GM18526 (cell line): ENCODE measurements around the gene ATXN7L1.

Experiments
- POLR2A ChIP-seq: IDR thresholded peaks from 3 replicates; pipeline ENCODE4 v1.6.1; 2011; ENCODE audit not compliant: insufficient read length; ENCODE audit errors: extremely low read depth

ATXN7L1 gene

GRCh38 chr7:105655500-105656380 lies 220.7 kb downstream of the ATXN7L1 start:
- TF ChIP-seq POLR2A = no peak

DNA sequence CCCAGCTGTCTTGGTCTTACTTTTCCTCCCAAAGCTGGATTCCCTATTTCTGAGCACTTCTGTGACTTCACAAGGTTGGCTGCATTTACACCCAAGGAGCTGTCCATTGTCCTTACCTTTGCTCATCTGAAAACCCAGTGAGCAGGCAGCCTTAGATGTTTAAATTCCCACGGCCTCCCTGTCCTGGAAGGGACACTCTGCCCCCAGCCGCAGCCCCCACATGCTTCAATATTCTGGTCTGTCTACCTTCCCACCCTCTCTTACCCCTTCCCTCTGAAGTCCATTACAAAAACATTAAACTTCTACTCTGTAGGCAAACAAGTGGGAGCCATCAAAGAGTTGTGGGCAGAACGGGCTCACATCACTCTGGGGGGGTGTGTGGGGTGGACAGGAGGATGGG lies 221.3 kb downstream of the ATXN7L1 start:
- TF ChIP-seq POLR2A = no peak

DNA sequence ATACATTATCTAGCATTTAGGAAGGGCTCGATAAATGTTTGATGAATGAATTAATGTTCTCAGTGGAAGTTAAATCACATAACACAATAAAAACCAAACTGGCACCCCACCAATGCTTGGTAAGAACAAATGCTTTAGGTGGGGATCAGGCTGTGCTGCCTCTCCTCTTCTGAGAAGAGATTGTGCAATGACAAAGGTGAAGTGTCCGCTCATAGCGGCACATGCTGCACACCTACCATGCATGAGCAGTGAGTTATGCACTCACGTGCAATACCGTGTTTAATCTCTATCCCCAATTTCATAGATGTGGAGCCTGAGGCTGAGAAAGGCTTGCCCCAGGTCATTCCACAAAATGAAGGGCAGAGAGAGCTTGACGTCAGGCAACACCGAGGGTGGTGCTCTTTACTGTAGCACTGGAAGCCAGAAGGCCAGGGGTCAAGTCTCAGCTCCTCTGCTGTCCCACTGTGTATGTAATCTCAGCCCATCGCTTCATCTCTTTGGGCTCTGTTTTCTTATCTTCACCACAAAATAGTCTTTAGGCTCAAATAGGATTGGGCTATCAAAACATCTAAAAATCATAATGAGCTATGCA lies 222.2 kb downstream of the ATXN7L1 start:
- no peak for TF ChIP-seq POLR2A

- no peak for TF ChIP-seq POLR2A
These were observed 222.9 kb downstream of the ATXN7L1 start for GRCh38 chr7:105653441-105654005.

- TF ChIP-seq POLR2A = no peak
These were observed 223.9 kb downstream of the ATXN7L1 start for GRCh38 chr7:105652359-105652993.

DNA sequence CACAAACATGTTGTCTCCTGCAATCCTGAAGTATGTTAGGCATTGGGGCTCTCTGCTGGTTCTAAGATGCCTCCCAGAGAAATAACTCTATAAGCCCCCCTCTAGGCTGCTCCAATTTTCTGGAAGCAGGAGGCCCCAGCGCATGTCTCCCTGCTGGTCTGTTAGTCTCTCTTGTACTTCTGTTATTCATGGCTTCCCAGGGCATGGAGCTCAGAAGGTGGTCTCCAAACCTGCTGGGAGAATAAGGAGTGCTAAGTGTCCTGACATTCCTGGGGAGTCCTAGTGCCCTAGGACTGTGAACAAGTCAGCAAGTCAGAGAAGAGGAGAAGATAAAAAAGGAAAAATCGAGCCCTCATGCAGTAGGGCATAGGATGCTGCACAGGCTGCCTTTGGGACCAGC lies 224.6 kb downstream of the ATXN7L1 start:
- no peak for TF ChIP-seq POLR2A

- no peak for TF ChIP-seq POLR2A
These were observed 225.9 kb downstream of the ATXN7L1 start for GRCh38 chr7:105650382-105650970.

- no peak for TF ChIP-seq POLR2A
These were observed 226.5 kb downstream of the ATXN7L1 start for GRCh38 chr7:105649727-105650381.

GRCh38 chr7:105648561-105649401 lies 227.6 kb downstream of the ATXN7L1 start:
- TF ChIP-seq POLR2A = no peak

GRCh38 chr7:105647591-105647990 lies 228.8 kb downstream of the ATXN7L1 start:
- TF ChIP-seq POLR2A = no peak

GRCh38 chr7:105644937-105645336 lies 231.5 kb downstream of the ATXN7L1 start:
- no peak for TF ChIP-seq POLR2A

DNA sequence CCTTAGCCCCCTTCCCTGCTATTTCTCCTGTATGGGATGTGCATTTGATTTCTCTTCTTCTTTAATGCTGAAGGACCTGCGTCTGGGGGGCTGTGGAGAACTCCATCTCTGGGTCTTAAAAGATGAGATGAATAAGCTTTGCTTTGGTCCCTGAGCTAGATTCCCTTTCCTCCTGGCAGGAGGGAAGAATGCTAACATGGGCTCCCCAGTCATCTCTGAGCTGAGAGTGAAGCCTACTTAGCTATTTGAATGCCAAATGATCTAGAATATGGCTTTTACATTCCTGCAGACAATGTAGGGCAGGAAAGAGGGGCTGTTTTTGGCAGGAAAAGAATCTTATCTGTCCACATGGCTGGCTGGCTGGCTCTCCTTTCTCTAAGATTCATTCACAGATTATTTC lies 232.5 kb downstream of the ATXN7L1 start:
- TF ChIP-seq POLR2A = no peak

- no peak for TF ChIP-seq POLR2A
These were observed 233.0 kb downstream of the ATXN7L1 start for GRCh38 chr7:105643384-105643783.

DNA sequence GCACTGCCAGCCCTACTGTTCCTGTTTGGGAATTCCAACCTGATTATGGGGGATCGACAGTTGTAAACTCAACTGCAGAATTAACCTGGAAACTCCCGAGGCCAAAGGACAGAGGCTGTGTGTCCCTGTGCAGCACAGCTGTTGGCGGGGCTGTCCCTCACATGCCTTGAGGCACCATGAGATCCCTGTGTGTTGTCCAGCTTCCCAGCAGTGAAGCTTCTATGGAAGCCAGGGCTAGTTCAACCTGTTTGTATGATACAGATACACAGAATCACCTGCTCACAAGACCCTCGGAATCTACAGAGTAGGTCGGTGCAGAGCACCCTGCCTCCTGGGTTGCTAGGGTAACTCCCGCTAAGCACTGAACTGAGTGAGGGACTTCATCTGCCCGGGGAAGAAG lies 234.1 kb downstream of the ATXN7L1 start:
- no peak for TF ChIP-seq POLR2A

DNA sequence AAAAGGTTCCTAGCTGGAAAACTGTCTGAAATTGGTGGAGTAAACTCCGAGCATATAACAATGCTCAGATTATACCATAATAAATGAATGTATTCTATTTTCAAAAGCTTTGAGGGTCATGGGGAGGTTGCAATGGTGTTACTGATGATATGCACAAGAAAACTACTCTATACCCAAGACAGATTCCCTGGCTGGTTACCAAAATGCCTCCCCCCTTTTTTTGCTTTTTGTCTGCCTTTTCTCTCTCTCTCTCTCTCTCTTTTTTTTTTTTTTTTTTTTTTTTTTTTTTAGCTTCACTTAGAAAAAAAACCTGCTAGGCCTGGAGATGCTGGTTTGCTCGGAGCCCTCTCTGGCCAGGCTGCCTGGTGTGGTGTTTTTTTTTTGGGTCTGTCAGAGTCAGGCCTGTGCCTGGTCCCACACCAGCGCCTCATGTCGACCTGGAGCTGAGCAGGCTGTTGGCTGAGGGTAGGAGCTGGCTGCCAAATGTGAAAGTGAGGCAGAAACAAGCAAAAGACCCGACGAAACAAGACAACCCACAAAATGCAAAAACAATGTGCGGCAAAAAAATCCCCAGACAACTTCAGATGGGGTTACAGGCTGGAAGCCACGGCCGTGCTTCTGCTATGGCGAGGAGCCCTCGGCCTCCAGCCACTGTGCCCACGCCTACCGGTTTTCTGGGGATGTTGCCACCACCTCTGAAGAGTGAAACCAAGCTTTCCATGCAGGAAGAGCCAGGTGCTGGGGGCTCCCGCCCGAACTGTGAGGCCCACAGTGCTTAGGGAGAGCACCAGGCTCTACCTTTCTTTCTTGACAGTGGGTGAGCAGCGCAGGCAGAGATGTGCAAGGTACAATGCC lies 235.2 kb downstream of the ATXN7L1 start:
- no peak for TF ChIP-seq POLR2A
